Caco-2 (cell line): ENCODE measurements around the gene MICAL3. TPM values are rescaled to one million over a fixed set of nuclear protein-coding genes. Genes with fewer than 3 reads are reported as not detected.

ENCODE experiments used
- BruUV-seq: library from RNA; stranded (reverse); fragments of 400-500 nt; replicated peaks from 2 replicates; lab custom pipeline; 2021; lab: Mats Ljungman, UMichigan
- CTCF ChIA-PET: fragments of 300-600 bp; sonication (Branson Sonifier 250); formaldehyde crosslinking; loops from one replicate; lab custom pipeline; 2022; ENCODE audit warnings: antibody characterized with exemption; lab: Charles Lee
- POLR2A ChIA-PET: fragments of 300-600 bp; sonication (Branson Sonifier 250); formaldehyde crosslinking; loops from one replicate; lab custom pipeline; 2022; ENCODE audit warnings: antibody characterized with exemption; lab: Charles Lee
- DNase-seq, 2 experiments: peaks; one replicate each; pipeline versions ENCODE4 v3.0.0 to v3.0.0-alpha.2; 2020 to 2022
- H3K27me3 ChIP-seq: replicated peaks from 2 replicates; pipeline ENCODE4 v1.6.0; 2011; ENCODE audit warnings: low read length; ENCODE audit not compliant: control insufficient read depth, insufficient read depth
- H3K36me3 ChIP-seq: 2 replicates; pipeline ENCODE4 v1.5.1; 2011; ENCODE audit warnings: low read length; ENCODE audit not compliant: control insufficient read depth, insufficient read depth
- H3K4me1 ChIP-seq: fragments of 250-450 bp; sonication (Bioruptor Pico); 2 replicates; pipeline ENCODE4 v1.5.1; 2020; ENCODE audit warnings: mild to moderate bottlenecking
- H3K4me3 ChIP-seq: 2 replicates; pipeline ENCODE4 v1.5.1; 2011; ENCODE audit warnings: low read depth, mild to moderate bottlenecking, control low read depth, low read length
- H3K9me3 ChIP-seq: fragments of 250-450 bp; sonication (Bioruptor Pico); 2 replicates; pipeline ENCODE4 v1.5.1; 2020; ENCODE audit warnings: mild to moderate bottlenecking, moderate library complexity
- H3K27ac Mint-ChIP-seq: one replicate; pipeline ENCODE4 v1.8.0; 2022; ENCODE audit warnings: mixed read lengths; ENCODE audit not compliant: unreplicated experiment
- H3K27me3 Mint-ChIP-seq: one replicate; pipeline ENCODE4 v1.8.0; 2022; ENCODE audit warnings: mixed read lengths; ENCODE audit not compliant: insufficient read depth, unreplicated experiment
- H3K36me3 Mint-ChIP-seq: one replicate; pipeline ENCODE4 v1.8.0; 2022; ENCODE audit warnings: mild to moderate bottlenecking, mixed read lengths; ENCODE audit not compliant: insufficient read depth, unreplicated experiment
- H3K4me1 Mint-ChIP-seq: one replicate; pipeline ENCODE4 v1.8.0; 2022; ENCODE audit warnings: low read depth, mixed read lengths; ENCODE audit not compliant: unreplicated experiment
- H3K4me3 Mint-ChIP-seq: one replicate; pipeline ENCODE4 v1.8.0; 2022; ENCODE audit warnings: mild to moderate bottlenecking, moderate library complexity, mixed read lengths; ENCODE audit not compliant: unreplicated experiment
- H3K9me3 Mint-ChIP-seq: one replicate; pipeline ENCODE4 v1.8.0; 2022; ENCODE audit warnings: mixed read lengths; ENCODE audit not compliant: unreplicated experiment
- intact Hi-C: fragments of 100-400 bp; cut with micrococcal nuclease; formaldehyde crosslinking; loops from one replicate; pipeline ENCODE4 v1.10.0; 2022; ENCODE audit not compliant: unreplicated experiment
- total RNA-seq: library from RNA; stranded (reverse); gene quantifications from 2 replicates; pipeline ENCODE4 v1.2.3, GENCODE V29; 2022
- TF ChIP-seq, protein P1 (sequence below), 2 experiments: fragments of 200-600 bp in 1 of 2; IDR thresholded peaks; 1 replicate in 1 of 2; 2 replicates in 1 of 2; pipeline versions ENCODE4 v1.5.1 to v1.8.0; 2011 to 2022; ENCODE audit warnings: antibody characterized with exemption in 1 of 2, control low read depth in 1 of 2, inconsistent platforms in 1 of 2, low read depth in 1 of 2, low read length in 1 of 2, mild to moderate bottlenecking in 1 of 2, moderate library complexity in 1 of 2; ENCODE audit not compliant: insufficient read depth in 1 of 2, severe bottlenecking in 1 of 2, unreplicated experiment in 1 of 2

MICAL3 gene
- total RNA-seq, 1 experiment from 2014 or later, result 65.6 TPM

GRCh38 chr22:17820879-17821439, 203.4 kb downstream of the MICAL3 start:
- Mint-ChIP-seq H3K36me3 (peaks cover 29% of the 10 kb centered on the region), H3K27me3 (no peaks in the 10 kb centered on the region), H3K4me1 (no peaks in the 10 kb centered on the region), H3K27ac (no peak overlapping the region), H3K4me3 (no peak overlapping the region), H3K9me3 (no peaks in the 10 kb centered on the region)
- Histone ChIP-seq H3K27me3 (no peaks in the 10 kb centered on the region), H3K9me3 (no peaks in the 10 kb centered on the region), H3K36me3 (0 out of 2 replicates have a peak, but pooled peaks cover 2% of the 10 kb centered on the region), H3K4me1 (no peaks in the 10 kb centered on the region), H3K4me3 (no peak overlapping the region)
- CTCF ChIA-PET, result no interaction called here
- TF ChIP-seq, protein P1, sequence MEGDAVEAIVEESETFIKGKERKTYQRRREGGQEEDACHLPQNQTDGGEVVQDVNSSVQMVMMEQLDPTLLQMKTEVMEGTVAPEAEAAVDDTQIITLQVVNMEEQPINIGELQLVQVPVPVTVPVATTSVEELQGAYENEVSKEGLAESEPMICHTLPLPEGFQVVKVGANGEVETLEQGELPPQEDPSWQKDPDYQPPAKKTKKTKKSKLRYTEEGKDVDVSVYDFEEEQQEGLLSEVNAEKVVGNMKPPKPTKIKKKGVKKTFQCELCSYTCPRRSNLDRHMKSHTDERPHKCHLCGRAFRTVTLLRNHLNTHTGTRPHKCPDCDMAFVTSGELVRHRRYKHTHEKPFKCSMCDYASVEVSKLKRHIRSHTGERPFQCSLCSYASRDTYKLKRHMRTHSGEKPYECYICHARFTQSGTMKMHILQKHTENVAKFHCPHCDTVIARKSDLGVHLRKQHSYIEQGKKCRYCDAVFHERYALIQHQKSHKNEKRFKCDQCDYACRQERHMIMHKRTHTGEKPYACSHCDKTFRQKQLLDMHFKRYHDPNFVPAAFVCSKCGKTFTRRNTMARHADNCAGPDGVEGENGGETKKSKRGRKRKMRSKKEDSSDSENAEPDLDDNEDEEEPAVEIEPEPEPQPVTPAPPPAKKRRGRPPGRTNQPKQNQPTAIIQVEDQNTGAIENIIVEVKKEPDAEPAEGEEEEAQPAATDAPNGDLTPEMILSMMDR (IDR thresholded peaks at IDR 0.05; ENCODE audit: insufficient read depth in 1 of 2, low read depth in 1 of 2, low read length in 1 of 2, severe bottlenecking in 1 of 2, unreplicated experiment in 1 of 2), result no peak
- POLR2A ChIA-PET, result no interaction called here
- intact Hi-C loops, result no loop called here
- no peak for DNase-seq
- BruUV-seq, result no TSS peak

GRCh38 chr22:17818649-17819048, 205.7 kb downstream of the MICAL3 start:
- no peaks in the 10 kb centered on the region for H3K27me3 Mint-ChIP-seq
- Histone ChIP-seq H3K4me1 (no peaks in the 10 kb centered on the region), H3K27me3 (no peaks in the 10 kb centered on the region), H3K36me3 (peaks cover 2% of the 10 kb centered on the region; the same call in 1 of the 2 replicates), H3K9me3 (no peaks in the 10 kb centered on the region), H3K4me3 (no peak overlapping the region)
- BruUV-seq, result no TSS peak
- peaks cover 32% of the 10 kb centered on the region for H3K36me3 Mint-ChIP-seq
- H3K27ac Mint-ChIP-seq, result no peak overlapping the region
- no peak overlapping the region for H3K4me3 Mint-ChIP-seq
- no peak for DNase-seq
- intact Hi-C loops, result no loop called here
- CTCF ChIA-PET, result interaction anchor here (1.2 kb wide), 1 partner anchor 9 kb away, joined by 3 read pairs; no protein-coding TSS in a partner anchor
- TF ChIP-seq, protein P1 (IDR thresholded peaks at IDR 0.05; ENCODE audit: insufficient read depth in 1 of 2, low read depth in 1 of 2, low read length in 1 of 2, severe bottlenecking in 1 of 2, unreplicated experiment in 1 of 2), result no peak
- H3K9me3 Mint-ChIP-seq, result no peaks in the 10 kb centered on the region
- POLR2A ChIA-PET, result no interaction called here
- H3K4me1 Mint-ChIP-seq, result no peaks in the 10 kb centered on the region

DNA sequence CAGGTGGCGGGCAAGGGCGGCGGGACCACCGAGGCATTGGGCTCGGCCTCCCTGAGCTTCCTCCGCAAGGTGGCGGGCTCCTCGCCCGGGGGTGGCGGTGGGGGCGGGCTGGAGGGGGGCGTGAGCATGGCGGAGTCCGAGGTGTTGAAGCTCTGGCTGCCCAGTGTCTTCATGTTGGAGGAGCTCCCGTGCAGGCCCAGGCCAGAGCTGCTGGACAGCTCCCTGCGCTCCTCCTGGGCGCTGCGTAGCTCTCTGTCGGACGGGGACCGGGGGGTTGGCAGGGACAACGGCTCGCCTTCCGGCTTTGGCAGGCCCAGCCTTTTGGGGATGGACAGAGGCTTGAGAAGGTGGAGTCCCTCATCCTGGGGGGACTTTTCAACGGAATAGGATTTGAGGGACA, 206.2 kb downstream of the MICAL3 start:
- TF ChIP-seq, protein P1 (IDR thresholded peaks at IDR 0.05; ENCODE audit: insufficient read depth in 1 of 2, low read depth in 1 of 2, low read length in 1 of 2, severe bottlenecking in 1 of 2, unreplicated experiment in 1 of 2), result no peak
- intact Hi-C loops, result no loop called here
- no peaks in the 10 kb centered on the region for H3K4me1 ChIP-seq
- ChIA-PET CTCF (interaction anchor here (1.2 kb wide), 1 partner anchor 10 kb away, joined by 3 read pairs; no protein-coding TSS in a partner anchor), POLR2A (no interaction called here)
- Mint-ChIP-seq H3K27ac (no peak overlapping the region), H3K9me3 (no peaks in the 10 kb centered on the region), H3K27me3 (no peaks in the 10 kb centered on the region), H3K36me3 (peaks cover 34% of the 10 kb centered on the region), H3K4me3 (no peak overlapping the region), H3K4me1 (no peaks in the 10 kb centered on the region)
- H3K9me3 ChIP-seq, result no peaks in the 10 kb centered on the region
- H3K27me3 ChIP-seq, result no peaks in the 10 kb centered on the region
- peaks cover 2% of the 10 kb centered on the region; the same call in 1 of the 2 replicates for H3K36me3 ChIP-seq
- no TSS peak for BruUV-seq
- H3K4me3 ChIP-seq, result no peak overlapping the region
- no peak for DNase-seq
